ENCODE data around the gene SOX6. TPM values are rescaled to one million over a fixed set of nuclear protein-coding genes. Genes with fewer than 3 reads are reported as not detected.
"Not testable (repeated sequence)": the region's sequence is repeated elsewhere in the genome, so short reads cannot be mapped to it uniquely, and the experiment has no call there.

SOX6 gene
- total RNA-seq, 1 experiment from 2014 or later: 0.21 TPM

DNA sequence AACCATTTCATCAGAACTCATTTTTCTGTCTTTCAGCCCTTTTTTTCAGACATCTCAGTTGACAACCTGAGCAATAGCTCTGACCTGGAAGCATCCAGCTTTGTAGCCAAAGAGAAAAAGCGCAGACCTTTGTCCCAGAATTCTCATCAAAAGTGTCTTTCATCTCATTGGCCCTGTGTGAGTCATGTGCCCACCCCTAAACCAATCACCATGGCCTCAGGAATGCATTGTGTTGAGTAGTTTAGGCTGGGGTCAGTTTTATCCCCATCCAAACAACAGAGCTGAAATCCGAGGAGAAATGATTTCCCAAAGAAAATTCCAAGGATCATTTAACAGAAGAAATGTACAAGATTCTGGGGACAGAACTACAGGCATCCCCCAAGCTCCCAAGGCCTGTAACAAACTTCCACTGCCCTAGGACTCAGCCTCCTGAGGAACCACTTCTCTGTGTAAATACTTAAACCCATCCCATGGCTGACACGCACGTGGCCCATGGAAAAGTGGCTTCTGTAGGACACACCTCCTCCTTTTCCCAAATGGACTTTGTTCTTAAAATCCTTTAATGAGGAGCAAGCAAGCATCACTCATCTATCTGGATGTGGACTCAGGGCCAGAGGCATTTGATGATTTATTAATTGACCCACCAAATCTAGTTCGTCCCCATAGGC, 429.0 kb downstream of the SOX6 start:
- Histone ChIP-seq H3K4me1 (ENCODE audit: control insufficient read depth, insufficient read depth, low read length) (no peaks in the 10 kb centered on the region), H3K36me3 (ENCODE audit: control insufficient read depth, insufficient read depth, low read length) (no peaks in the 10 kb centered on the region), H3K27ac (ENCODE audit: low read length) (no peak overlapping the region), H3K9me3 (ENCODE audit: control insufficient read depth, insufficient read depth, low read depth, low read length) (peaks cover 2% of the 10 kb centered on the region; the same call in 1 of the 2 replicates), H3K4me3 (ENCODE audit: low read depth in 2 of 2, low read length in 2 of 2) (no peak overlapping the region), H3K27me3 (ENCODE audit: control insufficient read depth, insufficient read depth, low read length) (no peaks in the 10 kb centered on the region)
- in situ Hi-C loops (cut with HindIII; ENCODE audit: low pct_unique_long_range_greater_than_20kb, low sequenced_read_pairs): no loop called here
- no peak for DNase-seq (ENCODE audit: low read depth, low spot score)
- ChIA-PET CTCF (no interaction called here), POLR2A (no interaction called here)
- intact Hi-C loops (cut with micrococcal nuclease; ENCODE audit: unreplicated experiment): no loop called here
- TF ChIP-seq TCF7L2 (IDR thresholded peaks at IDR 0.05; ENCODE audit: low read depth, low read length): no peak
- no peak for ATAC-seq
- no TSS peak for BruUV-seq (replicated peaks)

- Histone ChIP-seq H3K4me3 (ENCODE audit: low read depth in 2 of 2, low read length in 2 of 2) (no peak overlapping the region), H3K27ac (ENCODE audit: low read length) (no peak overlapping the region), H3K4me1 (ENCODE audit: control insufficient read depth, insufficient read depth, low read length) (no peaks in the 10 kb centered on the region), H3K27me3 (ENCODE audit: control insufficient read depth, insufficient read depth, low read length) (no peaks in the 10 kb centered on the region), H3K36me3 (ENCODE audit: control insufficient read depth, insufficient read depth, low read length) (no peaks in the 10 kb centered on the region), H3K9me3 (ENCODE audit: control insufficient read depth, insufficient read depth, low read depth, low read length) (no peaks in the 10 kb centered on the region)
- no peak for ATAC-seq
- in situ Hi-C loops (cut with HindIII; ENCODE audit: low pct_unique_long_range_greater_than_20kb, low sequenced_read_pairs): no loop called here
- POLR2A ChIA-PET: no interaction called here
- intact Hi-C loops (cut with micrococcal nuclease; ENCODE audit: unreplicated experiment): no loop called here
- no TSS peak for BruUV-seq (replicated peaks)
- CTCF ChIA-PET: no interaction called here
- TF ChIP-seq, protein P1, sequence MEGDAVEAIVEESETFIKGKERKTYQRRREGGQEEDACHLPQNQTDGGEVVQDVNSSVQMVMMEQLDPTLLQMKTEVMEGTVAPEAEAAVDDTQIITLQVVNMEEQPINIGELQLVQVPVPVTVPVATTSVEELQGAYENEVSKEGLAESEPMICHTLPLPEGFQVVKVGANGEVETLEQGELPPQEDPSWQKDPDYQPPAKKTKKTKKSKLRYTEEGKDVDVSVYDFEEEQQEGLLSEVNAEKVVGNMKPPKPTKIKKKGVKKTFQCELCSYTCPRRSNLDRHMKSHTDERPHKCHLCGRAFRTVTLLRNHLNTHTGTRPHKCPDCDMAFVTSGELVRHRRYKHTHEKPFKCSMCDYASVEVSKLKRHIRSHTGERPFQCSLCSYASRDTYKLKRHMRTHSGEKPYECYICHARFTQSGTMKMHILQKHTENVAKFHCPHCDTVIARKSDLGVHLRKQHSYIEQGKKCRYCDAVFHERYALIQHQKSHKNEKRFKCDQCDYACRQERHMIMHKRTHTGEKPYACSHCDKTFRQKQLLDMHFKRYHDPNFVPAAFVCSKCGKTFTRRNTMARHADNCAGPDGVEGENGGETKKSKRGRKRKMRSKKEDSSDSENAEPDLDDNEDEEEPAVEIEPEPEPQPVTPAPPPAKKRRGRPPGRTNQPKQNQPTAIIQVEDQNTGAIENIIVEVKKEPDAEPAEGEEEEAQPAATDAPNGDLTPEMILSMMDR (IDR thresholded peaks at IDR 0.05): no peak
- TF ChIP-seq POLR2AphosphoS5 (IDR thresholded peaks at IDR 0.05; ENCODE audit: low read depth, low read length) (no peak), TCF7L2 (IDR thresholded peaks at IDR 0.05; ENCODE audit: low read depth, low read length) (no peak), SIN3A (IDR thresholded peaks at IDR 0.05; ENCODE audit: borderline replicate concordance, insufficient read depth, low read depth, low read length) (no peak)
- TF ChIP-seq, protein P2, sequence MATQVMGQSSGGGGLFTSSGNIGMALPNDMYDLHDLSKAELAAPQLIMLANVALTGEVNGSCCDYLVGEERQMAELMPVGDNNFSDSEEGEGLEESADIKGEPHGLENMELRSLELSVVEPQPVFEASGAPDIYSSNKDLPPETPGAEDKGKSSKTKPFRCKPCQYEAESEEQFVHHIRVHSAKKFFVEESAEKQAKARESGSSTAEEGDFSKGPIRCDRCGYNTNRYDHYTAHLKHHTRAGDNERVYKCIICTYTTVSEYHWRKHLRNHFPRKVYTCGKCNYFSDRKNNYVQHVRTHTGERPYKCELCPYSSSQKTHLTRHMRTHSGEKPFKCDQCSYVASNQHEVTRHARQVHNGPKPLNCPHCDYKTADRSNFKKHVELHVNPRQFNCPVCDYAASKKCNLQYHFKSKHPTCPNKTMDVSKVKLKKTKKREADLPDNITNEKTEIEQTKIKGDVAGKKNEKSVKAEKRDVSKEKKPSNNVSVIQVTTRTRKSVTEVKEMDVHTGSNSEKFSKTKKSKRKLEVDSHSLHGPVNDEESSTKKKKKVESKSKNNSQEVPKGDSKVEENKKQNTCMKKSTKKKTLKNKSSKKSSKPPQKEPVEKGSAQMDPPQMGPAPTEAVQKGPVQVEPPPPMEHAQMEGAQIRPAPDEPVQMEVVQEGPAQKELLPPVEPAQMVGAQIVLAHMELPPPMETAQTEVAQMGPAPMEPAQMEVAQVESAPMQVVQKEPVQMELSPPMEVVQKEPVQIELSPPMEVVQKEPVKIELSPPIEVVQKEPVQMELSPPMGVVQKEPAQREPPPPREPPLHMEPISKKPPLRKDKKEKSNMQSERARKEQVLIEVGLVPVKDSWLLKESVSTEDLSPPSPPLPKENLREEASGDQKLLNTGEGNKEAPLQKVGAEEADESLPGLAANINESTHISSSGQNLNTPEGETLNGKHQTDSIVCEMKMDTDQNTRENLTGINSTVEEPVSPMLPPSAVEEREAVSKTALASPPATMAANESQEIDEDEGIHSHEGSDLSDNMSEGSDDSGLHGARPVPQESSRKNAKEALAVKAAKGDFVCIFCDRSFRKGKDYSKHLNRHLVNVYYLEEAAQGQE (IDR thresholded peaks at IDR 0.05; ENCODE audit: insufficient read depth in 1 of 2, low read depth in 2 of 2, low read length in 1 of 2): no peak
- DNase-seq (ENCODE audit: low read depth, low spot score): no peak
These were observed 430.3 kb downstream of the SOX6 start for GRCh38 chr11:15926071-15926470.

- DNase-seq (ENCODE audit: low read depth, low spot score) (no peak), ATAC-seq (no peak)
- Histone ChIP-seq H3K36me3 (ENCODE audit: control insufficient read depth, insufficient read depth, low read length) (no peaks in the 10 kb centered on the region), H3K9me3 (ENCODE audit: control insufficient read depth, insufficient read depth, low read depth, low read length) (no peaks in the 10 kb centered on the region), H3K27me3 (ENCODE audit: control insufficient read depth, insufficient read depth, low read length) (no peaks in the 10 kb centered on the region), H3K4me1 (ENCODE audit: control insufficient read depth, insufficient read depth, low read length) (no peaks in the 10 kb centered on the region), H3K27ac (ENCODE audit: low read length) (no peak overlapping the region), H3K4me3 (ENCODE audit: low read depth in 2 of 2, low read length in 2 of 2) (no peak overlapping the region)
- BruUV-seq (replicated peaks): no TSS peak
- in situ Hi-C loops (cut with HindIII; ENCODE audit: low pct_unique_long_range_greater_than_20kb, low sequenced_read_pairs) (no loop called here), intact Hi-C loops (cut with micrococcal nuclease; ENCODE audit: unreplicated experiment) (no loop called here)
- ChIA-PET POLR2A (no interaction called here), CTCF (no interaction called here)
- TF ChIP-seq POLR2AphosphoS5 (IDR thresholded peaks at IDR 0.05; ENCODE audit: low read depth, low read length): no peak
- TF ChIP-seq, protein P2 (IDR thresholded peaks at IDR 0.05; ENCODE audit: insufficient read depth in 1 of 2, low read depth in 2 of 2, low read length in 1 of 2): no peak
These were observed 433.2 kb downstream of the SOX6 start for GRCh38 chr11:15923183-15923582.

- CTCF ChIA-PET; intact Hi-C loops (cut with micrococcal nuclease; ENCODE audit: unreplicated experiment); DNase-seq (ENCODE audit: low read depth, low spot score); H3K4me1 ChIP-seq (ENCODE audit: control insufficient read depth, insufficient read depth, low read length); BruUV-seq (replicated peaks); H3K27ac ChIP-seq (ENCODE audit: low read length); ATAC-seq; POLR2A ChIA-PET; H3K36me3 ChIP-seq (ENCODE audit: control insufficient read depth, insufficient read depth, low read length); H3K27me3 ChIP-seq (ENCODE audit: control insufficient read depth, insufficient read depth, low read length); H3K4me3 ChIP-seq (ENCODE audit: low read depth in 2 of 2, low read length in 2 of 2); H3K9me3 ChIP-seq (ENCODE audit: control insufficient read depth, insufficient read depth, low read depth, low read length); in situ Hi-C loops (cut with HindIII; ENCODE audit: low pct_unique_long_range_greater_than_20kb, low sequenced_read_pairs): not testable (repeated sequence)
These were observed 433.6 kb downstream of the SOX6 start for GRCh38 chr11:15922745-15923144.
